Stimulated activated CD8-positive, alpha-beta memory T cell treated with anti-CD3 and anti-CD28 coated beads, Interleukin-15, amount 100 ng/mL, for 1 hour (primary cell): ENCODE measurements around the gene HAND1.

Source experiments
- DNase-seq: peaks from one replicate; pipeline ENCODE4 v3.0.0-alpha.2; 2020; ENCODE audit warnings: low read depth

HAND1 gene

GRCh38 chr5:154505567-154505966, 27.5 kb upstream of the HAND1 start:
- DNase-seq: no peak

GRCh38 chr5:154503698-154504039, 25.6 kb upstream of the HAND1 start:
- DNase-seq: no peak

- DNase-seq: no peak
Observed at GRCh38 chr5:154502180-154502579, 24.2 kb upstream of the HAND1 start.

- DNase-seq: no peak
Observed at GRCh38 chr5:154501566-154501965, 23.5 kb upstream of the HAND1 start.

- no peak for DNase-seq
Observed at GRCh38 chr5:154498994-154499393, 21.0 kb upstream of the HAND1 start.

GRCh38 chr5:154498591-154498990, 20.6 kb upstream of the HAND1 start:
- DNase-seq: no peak

- DNase-seq: no peak
Observed at GRCh38 chr5:154494036-154494435, 16.0 kb upstream of the HAND1 start.

- DNase-seq: no peak
Observed at GRCh38 chr5:154493274-154493673, 15.2 kb upstream of the HAND1 start.

GRCh38 chr5:154491941-154492340, 13.9 kb upstream of the HAND1 start:
- DNase-seq: no peak

GRCh38 chr5:154487541-154487940, 9.5 kb upstream of the HAND1 start:
- no peak for DNase-seq

- no peak for DNase-seq
Observed at GRCh38 chr5:154486427-154486866, 8.4 kb upstream of the HAND1 start.

GRCh38 chr5:154485850-154486426, 7.9 kb upstream of the HAND1 start:
- no peak for DNase-seq

- no peak for DNase-seq
Observed at GRCh38 chr5:154485096-154485491, 7.1 kb upstream of the HAND1 start.

GRCh38 chr5:154484393-154485095, 6.5 kb upstream of the HAND1 start:
- no peak for DNase-seq

GRCh38 chr5:154483654-154484392, 5.8 kb upstream of the HAND1 start:
- no peak for DNase-seq

GRCh38 chr5:154482528-154483449, 4.8 kb upstream of the HAND1 start:
- DNase-seq: no peak

- DNase-seq: no peak
Observed at GRCh38 chr5:154481584-154482381, 3.8 kb upstream of the HAND1 start.

GRCh38 chr5:154480847-154481246, 2.8 kb upstream of the HAND1 start:
- no peak for DNase-seq

GRCh38 chr5:154479944-154480750, 2.1 kb upstream of the HAND1 start:
- DNase-seq: no peak

- no peak for DNase-seq
Observed at GRCh38 chr5:154479160-154479943, 1.3 kb upstream of the HAND1 start.
